ENCODE results near the gene ZNF358. TPM values are rescaled to one million over a fixed set of nuclear protein-coding genes. Genes with fewer than 3 reads are reported as not detected.

The ZNF358 gene
- total RNA-seq, 1 donor from 2014 or later = 41.1 TPM

DNA sequence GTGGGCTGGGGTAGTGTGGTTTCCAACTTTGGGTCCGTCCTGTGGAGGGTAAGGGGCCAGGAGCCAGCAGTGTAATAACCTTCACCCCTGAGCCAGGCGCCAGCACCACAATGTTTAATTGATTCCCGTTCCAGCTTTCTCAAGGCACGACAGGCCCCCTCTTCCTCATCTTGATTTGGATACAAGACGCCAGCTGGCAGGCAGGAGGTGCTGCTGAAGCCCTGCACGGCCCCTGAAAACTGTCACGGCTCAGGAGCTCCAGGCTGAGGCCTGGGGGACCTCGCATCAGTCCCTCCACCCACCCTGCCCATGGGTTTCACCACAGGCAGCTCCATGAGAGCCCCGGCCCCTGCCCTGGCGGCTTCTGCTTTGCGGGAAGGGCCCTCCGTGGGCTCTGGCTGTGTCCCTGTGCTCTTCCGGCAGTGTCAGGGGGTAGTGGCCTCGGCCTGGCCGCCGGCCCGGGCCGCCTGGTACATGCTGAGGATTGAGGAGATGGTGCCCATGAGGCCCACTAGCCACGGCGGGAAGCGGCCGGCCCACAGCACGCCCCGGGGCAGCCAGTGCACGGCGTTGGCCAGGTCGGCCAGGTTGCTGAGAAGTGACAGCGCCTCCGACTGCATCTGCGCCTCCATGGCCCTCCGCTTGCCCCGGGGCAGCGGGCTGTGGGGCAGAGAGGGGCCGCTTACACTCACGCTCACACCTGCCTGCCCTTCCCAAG lies 39.0 kb upstream of the ZNF358 start:
- no peak overlapping the region for H3K9ac ChIP-seq (ENCODE audit: low read length)
- DNase-seq (ENCODE audit: low read depth) (no peak), FAIRE-seq (no peak)
- H3K9me3 ChIP-seq (ENCODE audit: insufficient read depth, low read depth, low read length) = no peaks in the 10 kb centered on the region
- Mint-ChIP-seq H3K4me3 (ENCODE audit: unreplicated experiment) (no peak overlapping the region), H3K9me3 (ENCODE audit: unreplicated experiment) (no peaks in the 10 kb centered on the region), H3K4me1 (ENCODE audit: low read depth, unreplicated experiment) (peaks cover 6% of the 10 kb centered on the region), H3K27me3 (ENCODE audit: low read depth, unreplicated experiment) (no peaks in the 10 kb centered on the region), H3K27ac (ENCODE audit: unreplicated experiment) (no peak overlapping the region), H3K36me3 (ENCODE audit: low read depth, unreplicated experiment) (peaks cover 2% of the 10 kb centered on the region)
- no peaks in the 10 kb centered on the region for H4K20me1 ChIP-seq (ENCODE audit: insufficient read depth, low read length)
- H3K79me2 ChIP-seq (ENCODE audit: insufficient read depth, low read length) = no peaks in the 10 kb centered on the region
- peaks cover 9% of the 10 kb centered on the region for H3K4me1 ChIP-seq (ENCODE audit: insufficient read depth, low read length)
- H3K27me3 ChIP-seq (ENCODE audit: insufficient read depth, low read length) = no peaks in the 10 kb centered on the region
- H3K27ac ChIP-seq (ENCODE audit: low read depth, low read length) = no peak overlapping the region
- H3K36me3 ChIP-seq (ENCODE audit: insufficient read depth, low read length) = peaks cover 3% of the 10 kb centered on the region
- H3K4me2 ChIP-seq (ENCODE audit: low read length) = no peak overlapping the region
- no peak overlapping the region for H3K4me3 ChIP-seq (ENCODE audit: insufficient read depth, low read depth, low read length)
- no peak for TF ChIP-seq EZH2 (IDR thresholded peaks at IDR 0.05; ENCODE audit: insufficient read depth, low read length)
- H2AFZ ChIP-seq (ENCODE audit: low read depth, low read length) = no peak overlapping the region

DNA sequence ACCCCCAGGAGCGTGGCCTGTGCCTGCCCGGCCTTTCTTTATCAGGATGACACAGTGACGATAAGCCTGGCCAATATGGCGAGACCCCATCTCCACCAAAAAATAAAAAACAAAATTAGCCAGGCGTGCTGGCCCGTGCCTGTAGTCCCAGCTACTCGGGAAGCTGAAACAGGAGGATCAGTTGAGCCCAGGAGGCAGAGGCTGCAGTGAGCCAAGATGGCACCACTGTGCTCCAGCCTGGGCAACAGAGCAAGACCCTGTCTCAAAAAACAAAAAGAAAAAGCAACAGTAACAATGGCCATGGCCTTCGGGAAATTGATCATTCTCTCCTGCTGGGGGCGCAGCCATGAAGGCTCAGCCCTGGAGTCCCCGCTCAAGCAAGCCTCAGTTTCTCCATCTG lies 38.1 kb upstream of the ZNF358 start:
- peaks cover 2% of the 10 kb centered on the region for H3K36me3 Mint-ChIP-seq (ENCODE audit: low read depth, unreplicated experiment)
- H3K27me3 Mint-ChIP-seq (ENCODE audit: low read depth, unreplicated experiment) = no peaks in the 10 kb centered on the region
- H3K9me3 ChIP-seq (ENCODE audit: insufficient read depth, low read depth, low read length) = no peaks in the 10 kb centered on the region
- H2AFZ ChIP-seq (ENCODE audit: low read depth, low read length) = no peak overlapping the region
- no peak overlapping the region for H3K4me3 Mint-ChIP-seq (ENCODE audit: unreplicated experiment)
- FAIRE-seq (no peak), DNase-seq (ENCODE audit: low read depth) (no peak)
- H3K4me2 ChIP-seq (ENCODE audit: low read length) = no peak overlapping the region
- H3K9ac ChIP-seq (ENCODE audit: low read length) = no peak overlapping the region
- no peak overlapping the region for H3K27ac ChIP-seq (ENCODE audit: low read depth, low read length)
- H3K4me1 ChIP-seq (ENCODE audit: insufficient read depth, low read length) = peaks cover 9% of the 10 kb centered on the region
- H3K4me3 ChIP-seq (ENCODE audit: insufficient read depth, low read depth, low read length) = no peak overlapping the region
- no peak overlapping the region for H3K27ac Mint-ChIP-seq (ENCODE audit: unreplicated experiment)
- no peak for TF ChIP-seq EZH2 (IDR thresholded peaks at IDR 0.05; ENCODE audit: insufficient read depth, low read length)
- TF ChIP-seq, protein P1, sequence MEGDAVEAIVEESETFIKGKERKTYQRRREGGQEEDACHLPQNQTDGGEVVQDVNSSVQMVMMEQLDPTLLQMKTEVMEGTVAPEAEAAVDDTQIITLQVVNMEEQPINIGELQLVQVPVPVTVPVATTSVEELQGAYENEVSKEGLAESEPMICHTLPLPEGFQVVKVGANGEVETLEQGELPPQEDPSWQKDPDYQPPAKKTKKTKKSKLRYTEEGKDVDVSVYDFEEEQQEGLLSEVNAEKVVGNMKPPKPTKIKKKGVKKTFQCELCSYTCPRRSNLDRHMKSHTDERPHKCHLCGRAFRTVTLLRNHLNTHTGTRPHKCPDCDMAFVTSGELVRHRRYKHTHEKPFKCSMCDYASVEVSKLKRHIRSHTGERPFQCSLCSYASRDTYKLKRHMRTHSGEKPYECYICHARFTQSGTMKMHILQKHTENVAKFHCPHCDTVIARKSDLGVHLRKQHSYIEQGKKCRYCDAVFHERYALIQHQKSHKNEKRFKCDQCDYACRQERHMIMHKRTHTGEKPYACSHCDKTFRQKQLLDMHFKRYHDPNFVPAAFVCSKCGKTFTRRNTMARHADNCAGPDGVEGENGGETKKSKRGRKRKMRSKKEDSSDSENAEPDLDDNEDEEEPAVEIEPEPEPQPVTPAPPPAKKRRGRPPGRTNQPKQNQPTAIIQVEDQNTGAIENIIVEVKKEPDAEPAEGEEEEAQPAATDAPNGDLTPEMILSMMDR (IDR thresholded peaks at IDR 0.05; ENCODE audit: insufficient read depth, low read depth, low read length) = no peak
- no peaks in the 10 kb centered on the region for H4K20me1 ChIP-seq (ENCODE audit: insufficient read depth, low read length)
- no peaks in the 10 kb centered on the region for H3K27me3 ChIP-seq (ENCODE audit: insufficient read depth, low read length)
- no peaks in the 10 kb centered on the region for H3K36me3 ChIP-seq (ENCODE audit: insufficient read depth, low read length)
- H3K79me2 ChIP-seq (ENCODE audit: insufficient read depth, low read length) = no peaks in the 10 kb centered on the region
- H3K4me1 Mint-ChIP-seq (ENCODE audit: low read depth, unreplicated experiment) = peaks cover 6% of the 10 kb centered on the region
- no peaks in the 10 kb centered on the region for H3K9me3 Mint-ChIP-seq (ENCODE audit: unreplicated experiment)

DNA sequence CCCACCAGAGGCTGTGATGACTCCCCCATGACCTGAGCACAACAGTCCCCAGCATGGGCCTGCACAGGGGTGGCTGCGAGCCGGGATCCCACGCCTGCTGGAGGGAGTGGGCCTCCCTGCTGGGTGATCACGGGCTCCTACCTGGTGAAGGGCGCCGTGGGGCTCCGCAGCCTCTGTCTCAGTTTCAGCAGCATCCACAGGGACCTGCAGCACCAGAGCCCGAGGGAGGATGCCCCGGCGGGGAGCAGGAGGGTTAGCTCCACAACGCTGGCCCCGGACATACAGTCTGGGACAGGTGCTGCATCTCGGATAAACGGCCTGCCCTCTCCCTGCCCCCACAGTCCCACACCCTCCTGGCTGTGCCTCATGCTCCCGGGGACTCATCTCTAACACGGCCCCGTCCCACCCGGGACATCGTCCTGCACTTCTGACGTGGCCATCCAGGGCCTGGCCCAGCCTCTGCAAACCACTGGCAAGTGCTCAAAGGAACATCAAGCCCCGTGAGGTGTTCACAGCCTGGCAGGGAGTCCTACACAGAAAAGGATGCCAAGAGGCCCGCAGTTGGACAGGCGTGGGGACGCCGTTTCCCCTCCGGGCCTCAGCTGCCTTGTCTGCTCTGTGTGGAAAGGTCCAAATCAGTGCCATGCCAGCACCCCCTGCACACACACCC lies 37.6 kb upstream of the ZNF358 start:
- H3K4me3 Mint-ChIP-seq (ENCODE audit: unreplicated experiment) = no peak overlapping the region
- no peaks in the 10 kb centered on the region for H3K27me3 Mint-ChIP-seq (ENCODE audit: low read depth, unreplicated experiment)
- Histone ChIP-seq H3K4me3 (ENCODE audit: insufficient read depth, low read depth, low read length) (no peak overlapping the region), H3K4me1 (ENCODE audit: insufficient read depth, low read length) (peaks cover 9% of the 10 kb centered on the region), H2AFZ (ENCODE audit: low read depth, low read length) (no peak overlapping the region), H3K4me2 (ENCODE audit: low read length) (no peak overlapping the region), H3K27ac (ENCODE audit: low read depth, low read length) (no peak overlapping the region), H3K9ac (ENCODE audit: low read length) (no peak overlapping the region), H4K20me1 (ENCODE audit: insufficient read depth, low read length) (no peaks in the 10 kb centered on the region), H3K79me2 (ENCODE audit: insufficient read depth, low read length) (no peaks in the 10 kb centered on the region), H3K36me3 (ENCODE audit: insufficient read depth, low read length) (no peaks in the 10 kb centered on the region), H3K27me3 (ENCODE audit: insufficient read depth, low read length) (no peaks in the 10 kb centered on the region), H3K9me3 (ENCODE audit: insufficient read depth, low read depth, low read length) (no peaks in the 10 kb centered on the region)
- H3K36me3 Mint-ChIP-seq (ENCODE audit: low read depth, unreplicated experiment) = no peaks in the 10 kb centered on the region
- no peaks in the 10 kb centered on the region for H3K9me3 Mint-ChIP-seq (ENCODE audit: unreplicated experiment)
- DNase-seq (ENCODE audit: low read depth) = no peak
- H3K27ac Mint-ChIP-seq (ENCODE audit: unreplicated experiment) = no peak overlapping the region
- TF ChIP-seq, protein P1 (IDR thresholded peaks at IDR 0.05; ENCODE audit: insufficient read depth, low read depth, low read length) = no peak
- no peak for TF ChIP-seq EZH2 (IDR thresholded peaks at IDR 0.05; ENCODE audit: insufficient read depth, low read length)
- no peak for FAIRE-seq
- peaks cover 6% of the 10 kb centered on the region for H3K4me1 Mint-ChIP-seq (ENCODE audit: low read depth, unreplicated experiment)
